ENCODE results near the gene HIGD2A.

DNA sequence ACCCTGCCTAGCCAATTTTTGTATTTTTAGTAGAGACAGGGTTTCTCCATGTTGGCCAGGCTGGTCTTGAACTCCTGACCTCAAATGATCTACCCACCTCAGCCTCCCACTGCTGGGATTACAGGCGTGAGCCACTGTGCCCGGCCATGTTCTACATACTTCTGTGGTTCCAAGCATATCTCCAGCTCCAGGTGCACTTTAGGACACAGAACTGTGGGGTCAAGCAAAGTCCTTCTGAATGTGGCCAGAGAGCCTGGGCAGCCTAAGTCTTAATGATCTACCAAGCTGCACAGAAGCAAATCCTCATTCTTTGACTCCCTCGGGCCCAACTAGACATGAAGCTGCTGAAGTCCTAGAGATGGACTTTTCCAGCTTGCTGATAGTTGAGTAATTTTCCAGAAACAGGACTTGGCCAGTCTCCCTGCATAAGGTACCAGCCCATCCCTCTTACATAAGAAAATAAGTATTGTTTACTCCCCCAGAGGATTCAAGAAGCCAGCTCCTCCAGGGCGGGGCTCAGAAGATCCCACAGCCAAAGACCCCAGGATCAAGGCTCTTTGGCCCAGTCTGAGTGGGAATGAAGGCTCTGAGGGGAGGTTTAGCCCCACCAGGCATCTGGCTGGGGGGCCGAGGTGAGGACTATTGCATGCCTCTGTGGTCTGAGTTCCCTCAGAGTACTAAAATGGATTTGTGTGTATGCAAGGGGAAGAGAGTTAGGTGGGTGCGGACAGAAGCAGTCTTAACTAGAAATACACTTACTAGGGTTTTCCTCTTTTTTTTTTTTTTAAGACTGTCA, 19.1 kb downstream of the HIGD2A start:
- TF ChIP-seq, protein P1, sequence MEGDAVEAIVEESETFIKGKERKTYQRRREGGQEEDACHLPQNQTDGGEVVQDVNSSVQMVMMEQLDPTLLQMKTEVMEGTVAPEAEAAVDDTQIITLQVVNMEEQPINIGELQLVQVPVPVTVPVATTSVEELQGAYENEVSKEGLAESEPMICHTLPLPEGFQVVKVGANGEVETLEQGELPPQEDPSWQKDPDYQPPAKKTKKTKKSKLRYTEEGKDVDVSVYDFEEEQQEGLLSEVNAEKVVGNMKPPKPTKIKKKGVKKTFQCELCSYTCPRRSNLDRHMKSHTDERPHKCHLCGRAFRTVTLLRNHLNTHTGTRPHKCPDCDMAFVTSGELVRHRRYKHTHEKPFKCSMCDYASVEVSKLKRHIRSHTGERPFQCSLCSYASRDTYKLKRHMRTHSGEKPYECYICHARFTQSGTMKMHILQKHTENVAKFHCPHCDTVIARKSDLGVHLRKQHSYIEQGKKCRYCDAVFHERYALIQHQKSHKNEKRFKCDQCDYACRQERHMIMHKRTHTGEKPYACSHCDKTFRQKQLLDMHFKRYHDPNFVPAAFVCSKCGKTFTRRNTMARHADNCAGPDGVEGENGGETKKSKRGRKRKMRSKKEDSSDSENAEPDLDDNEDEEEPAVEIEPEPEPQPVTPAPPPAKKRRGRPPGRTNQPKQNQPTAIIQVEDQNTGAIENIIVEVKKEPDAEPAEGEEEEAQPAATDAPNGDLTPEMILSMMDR (IDR thresholded peaks at IDR 0.05 in 2 of 3, conservative IDR thresholded peaks at IDR 0.05 in 1 of 3; ENCODE audit: control insufficient read depth in 2 of 3, extremely low read depth in 1 of 3, insufficient read depth in 1 of 3, low read depth in 3 of 3, low read length in 3 of 3) = no peak
- no peak for TF ChIP-seq SP1 (IDR thresholded peaks at IDR 0.05; ENCODE audit: low read depth, low read length)
- TF ChIP-seq ZZZ3 (IDR thresholded peaks at IDR 0.05; ENCODE audit: control insufficient read depth, insufficient read length, low read depth) = no peak
- TF ChIP-seq, protein P2, sequence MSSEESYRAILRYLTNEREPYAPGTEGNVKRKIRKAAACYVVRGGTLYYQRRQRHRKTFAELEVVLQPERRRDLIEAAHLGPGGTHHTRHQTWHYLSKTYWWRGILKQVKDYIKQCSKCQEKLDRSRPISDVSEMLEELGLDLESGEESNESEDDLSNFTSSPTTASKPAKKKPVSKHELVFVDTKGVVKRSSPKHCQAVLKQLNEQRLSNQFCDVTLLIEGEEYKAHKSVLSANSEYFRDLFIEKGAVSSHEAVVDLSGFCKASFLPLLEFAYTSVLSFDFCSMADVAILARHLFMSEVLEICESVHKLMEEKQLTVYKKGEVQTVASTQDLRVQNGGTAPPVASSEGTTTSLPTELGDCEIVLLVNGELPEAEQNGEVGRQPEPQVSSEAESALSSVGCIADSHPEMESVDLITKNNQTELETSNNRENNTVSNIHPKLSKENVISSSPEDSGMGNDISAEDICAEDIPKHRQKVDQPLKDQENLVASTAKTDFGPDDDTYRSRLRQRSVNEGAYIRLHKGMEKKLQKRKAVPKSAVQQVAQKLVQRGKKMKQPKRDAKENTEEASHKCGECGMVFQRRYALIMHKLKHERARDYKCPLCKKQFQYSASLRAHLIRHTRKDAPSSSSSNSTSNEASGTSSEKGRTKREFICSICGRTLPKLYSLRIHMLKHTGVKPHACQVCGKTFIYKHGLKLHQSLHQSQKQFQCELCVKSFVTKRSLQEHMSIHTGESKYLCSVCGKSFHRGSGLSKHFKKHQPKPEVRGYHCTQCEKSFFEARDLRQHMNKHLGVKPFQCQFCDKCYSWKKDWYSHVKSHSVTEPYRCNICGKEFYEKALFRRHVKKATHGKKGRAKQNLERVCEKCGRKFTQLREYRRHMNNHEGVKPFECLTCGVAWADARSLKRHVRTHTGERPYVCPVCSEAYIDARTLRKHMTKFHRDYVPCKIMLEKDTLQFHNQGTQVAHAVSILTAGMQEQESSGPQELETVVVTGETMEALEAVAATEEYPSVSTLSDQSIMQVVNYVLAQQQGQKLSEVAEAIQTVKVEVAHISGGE (CRISPR knock-in tag; IDR thresholded peaks at IDR 0.05) = no peak
- no peak for TF ChIP-seq NFYB (IDR thresholded peaks at IDR 0.05; ENCODE audit: insufficient read depth, low read depth, low read length)
